Upper lobe of left lung (tissue), 6 donors: ENCODE measurements around the gene CCDC78. TPM values are rescaled to one million over a fixed set of nuclear protein-coding genes. Genes with fewer than 3 reads are reported as not detected.
A peak's percentile ranks its signal among the peaks of the same experiment; 100 is the strongest.

Source experiments
- ATAC-seq, 2 donors: fragments of 200-7000 bp; cut with Tn5 transposase; one replicate each; pipeline ENCODE4 v1.9.1; 2022; ENCODE audit warnings: mild to moderate bottlenecking in 2 of 2, moderate library complexity in 2 of 2; ENCODE audit not compliant: low FRiP score in 2 of 2
- DNase-seq, 2 donors: peaks; one replicate each; pipeline ENCODE4 v3.0.0-alpha.2; 2019 to 2020
- H3K27ac ChIP-seq, 4 donors: fragments of 200-600 bp; sonication (generic); one replicate each; pipeline ENCODE4 v1.5.1; 2016 to 2019
- H3K27me3 ChIP-seq, 4 donors: fragments of 200-600 bp; sonication (generic); one replicate each; pipeline ENCODE4 v1.5.1; 2017 to 2019
- H3K36me3 ChIP-seq, 4 donors: fragments of 200-600 bp; sonication (generic); one replicate each; pipeline ENCODE4 v1.5.1; 2016 to 2019
- H3K4me1 ChIP-seq, 4 donors: fragments of 200-600 bp; sonication (generic); one replicate each; pipeline ENCODE4 v1.5.1; 2018 to 2019
- H3K4me3 ChIP-seq, 4 donors: fragments of 200-600 bp; sonication (generic); one replicate each; pipeline ENCODE4 v1.5.1; 2017 to 2019; ENCODE audit warnings: mild to moderate bottlenecking in 2 of 4, moderate library complexity in 1 of 4
- H3K9me3 ChIP-seq, 4 donors: fragments of 200-600 bp; sonication (generic); one replicate each; pipeline ENCODE4 v1.5.1; 2018 to 2019
- EP300 ChIP-seq, 4 donors: sonication (generic); formaldehyde crosslinking; IDR thresholded peaks; one replicate each; pipeline ENCODE4 v1.5.1; 2017; ENCODE audit warnings: antibody characterized with exemption in 4 of 4, control low read depth in 2 of 4
- POLR2A ChIP-seq, 4 donors: fragments of 450-650 bp; IDR thresholded peaks; one replicate each; pipeline ENCODE4 v1.5.1; 2016 to 2017; ENCODE audit warnings: antibody characterized with exemption in 4 of 4, mild to moderate bottlenecking in 2 of 4
- POLR2AphosphoS5 ChIP-seq, 2 donors: sonication (generic); formaldehyde crosslinking; IDR thresholded peaks; one replicate each; pipeline ENCODE4 v1.5.1; 2017; ENCODE audit warnings: antibody characterized with exemption in 2 of 2
- WGBS, 2 donors: methylation state at CpG; one replicate each; pipeline ENCODE4 v1.1.5; 2017 to 2018; 5-methylcytosine and 5-hydroxymethylcytosine counted together
- total RNA-seq, 6 donors: library from RNA; depleted of rRNA in 4 of 6; stranded (reverse); fragments of >200 nt in 4 of 6; gene quantifications; one replicate each; pipeline versions ENCODE4 v1.1.0 to v1.2.1, GENCODE V29; 2016 to 2021
- TF ChIP-seq, protein P1 (sequence below), 6 experiments: fragments of 450-650 bp in 4 of 6; fragments of 200-600 bp in 2 of 6; sonication (generic) in 2 of 6; IDR thresholded peaks; one replicate each; pipeline ENCODE4 v1.5.1; 2016 to 2019; ENCODE audit warnings: antibody characterized with exemption in 6 of 6
- donor health status: DM: no; HTN: no; CAD: no; lungs with moderate emphysema.
- donor health status: DM: no; HTN: yes; CAD: no; lungs with severe emphysema.

Gene CCDC78
- total RNA-seq, 6 donors from 2014 or later: 3.5 to 69.1 (median 23.3) TPM

DNA sequence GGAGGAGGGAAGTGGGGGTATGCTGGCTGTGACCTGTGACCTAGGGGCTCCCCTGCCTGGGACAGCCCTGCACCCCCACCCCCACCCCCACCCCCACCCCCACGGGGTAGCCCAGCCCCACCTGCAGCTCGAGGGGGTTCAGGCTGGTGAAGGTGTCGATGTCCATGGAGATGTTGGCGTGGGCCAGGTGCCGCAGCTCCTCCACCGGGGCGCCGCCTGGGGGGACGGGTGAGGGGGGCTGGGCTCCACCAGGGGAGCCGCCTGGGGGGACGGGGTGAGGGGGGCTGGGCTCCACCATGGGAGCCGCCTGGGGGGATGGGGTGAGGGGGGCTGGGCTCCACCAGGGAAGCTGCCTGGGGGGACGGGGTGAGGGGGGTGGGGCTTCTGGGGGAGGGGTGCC lies 44.2 kb upstream of the CCDC78 start:
- DNase-seq (peak in 1 of 2 donors; percentile 38), ATAC-seq (no peak)
- H3K4me1 ChIP-seq: no peaks in the 10 kb centered on the region
- no peaks in the 10 kb centered on the region for H3K36me3 ChIP-seq
- peaks cover 0 to 5% (median 0%) of the 10 kb centered on the region in 4 donors for H3K27me3 ChIP-seq
- WGBS, 2 donors: 20 to 71% methylated on average over 1 to 9 of the region's 13 CpGs
- no peak overlapping the region for H3K27ac ChIP-seq
- H3K4me3 ChIP-seq: no peak overlapping the region
- H3K9me3 ChIP-seq: no peaks in the 10 kb centered on the region
- TF ChIP-seq POLR2A (IDR thresholded peaks at IDR 0.05): no peak
- no peak for TF ChIP-seq POLR2AphosphoS5 (IDR thresholded peaks at IDR 0.05)
- TF ChIP-seq EP300 (IDR thresholded peaks at IDR 0.05): no peak
- TF ChIP-seq, protein P1, sequence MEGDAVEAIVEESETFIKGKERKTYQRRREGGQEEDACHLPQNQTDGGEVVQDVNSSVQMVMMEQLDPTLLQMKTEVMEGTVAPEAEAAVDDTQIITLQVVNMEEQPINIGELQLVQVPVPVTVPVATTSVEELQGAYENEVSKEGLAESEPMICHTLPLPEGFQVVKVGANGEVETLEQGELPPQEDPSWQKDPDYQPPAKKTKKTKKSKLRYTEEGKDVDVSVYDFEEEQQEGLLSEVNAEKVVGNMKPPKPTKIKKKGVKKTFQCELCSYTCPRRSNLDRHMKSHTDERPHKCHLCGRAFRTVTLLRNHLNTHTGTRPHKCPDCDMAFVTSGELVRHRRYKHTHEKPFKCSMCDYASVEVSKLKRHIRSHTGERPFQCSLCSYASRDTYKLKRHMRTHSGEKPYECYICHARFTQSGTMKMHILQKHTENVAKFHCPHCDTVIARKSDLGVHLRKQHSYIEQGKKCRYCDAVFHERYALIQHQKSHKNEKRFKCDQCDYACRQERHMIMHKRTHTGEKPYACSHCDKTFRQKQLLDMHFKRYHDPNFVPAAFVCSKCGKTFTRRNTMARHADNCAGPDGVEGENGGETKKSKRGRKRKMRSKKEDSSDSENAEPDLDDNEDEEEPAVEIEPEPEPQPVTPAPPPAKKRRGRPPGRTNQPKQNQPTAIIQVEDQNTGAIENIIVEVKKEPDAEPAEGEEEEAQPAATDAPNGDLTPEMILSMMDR (IDR thresholded peaks at IDR 0.05): no peak

DNA sequence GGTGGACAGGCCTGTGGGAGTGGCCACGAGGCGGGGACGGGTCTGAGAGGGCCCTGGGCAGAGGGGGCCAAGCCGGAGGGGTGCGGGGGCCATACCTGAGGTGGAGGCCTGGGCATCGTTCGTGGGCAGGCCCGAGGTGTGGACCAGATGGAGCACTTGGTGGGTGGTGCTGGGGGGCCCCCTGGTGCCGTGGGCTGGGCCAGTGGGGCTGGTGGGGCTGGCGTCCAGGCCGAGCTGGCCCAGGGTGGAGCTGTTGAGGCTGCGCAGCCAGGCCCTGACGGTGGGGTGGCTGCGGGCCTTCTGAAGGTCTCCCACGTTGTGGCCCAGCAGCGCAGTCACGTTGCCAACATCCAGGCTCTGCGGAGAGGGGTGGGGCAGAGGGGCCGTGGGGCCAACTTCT lies 43.7 kb upstream of the CCDC78 start:
- DNase-seq (peak in 1 of 2 donors; percentile 77), ATAC-seq (no peak)
- Histone ChIP-seq H3K4me1 (no peaks in the 10 kb centered on the region), H3K36me3 (no peaks in the 10 kb centered on the region), H3K27ac (no peak overlapping the region), H3K9me3 (no peaks in the 10 kb centered on the region), H3K4me3 (no peak overlapping the region), H3K27me3 (peaks cover 0 to 5% (median 0%) of the 10 kb centered on the region in 4 donors)
- no peak for TF ChIP-seq POLR2AphosphoS5 (IDR thresholded peaks at IDR 0.05)
- TF ChIP-seq EP300 (IDR thresholded peaks at IDR 0.05): no peak
- no peak for TF ChIP-seq POLR2A (IDR thresholded peaks at IDR 0.05)
- TF ChIP-seq, protein P1 (IDR thresholded peaks at IDR 0.05): no peak
- 79 to 86% methylated on average over 4 to 12 of the region's 19 CpGs for WGBS, 2 donors

DNA sequence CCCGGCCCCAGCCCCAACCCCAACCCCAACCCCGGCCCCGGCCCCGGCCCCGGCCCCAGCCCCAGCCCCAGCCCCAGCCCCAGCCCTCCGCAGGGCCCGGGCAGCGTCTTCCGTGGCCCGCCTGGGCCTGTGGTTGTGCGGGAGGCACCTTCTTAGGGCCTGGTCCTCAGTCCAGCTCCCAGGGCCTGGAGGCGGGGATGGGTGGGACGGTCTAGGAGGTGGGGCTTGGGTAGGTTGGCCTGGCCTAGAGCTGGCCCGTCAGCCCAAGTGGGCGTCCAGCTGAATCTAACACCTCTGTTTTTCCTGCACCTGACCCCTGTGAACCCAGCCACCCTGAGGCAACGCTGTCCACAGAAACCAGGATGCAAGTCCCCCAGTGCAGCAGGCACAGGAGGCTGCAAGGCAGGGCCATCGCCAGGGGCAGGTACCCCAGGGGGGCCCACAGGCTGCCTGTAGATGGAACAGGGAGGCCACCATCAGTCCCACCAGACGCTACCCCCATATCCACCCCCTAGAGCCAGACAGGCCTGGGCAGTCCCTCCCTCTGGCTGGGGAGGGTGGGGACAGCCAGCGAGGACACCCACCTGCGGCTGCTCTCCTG lies 43.0 kb upstream of the CCDC78 start:
- no peak overlapping the region for H3K4me3 ChIP-seq
- DNase-seq (no peak), ATAC-seq (no peak)
- H3K27ac ChIP-seq: no peak overlapping the region
- 75 to 84% methylated on average over 5 to 15 of the region's 20 CpGs for WGBS, 2 donors
- no peaks in the 10 kb centered on the region for H3K27me3 ChIP-seq
- no peaks in the 10 kb centered on the region for H3K36me3 ChIP-seq
- no peaks in the 10 kb centered on the region for H3K9me3 ChIP-seq
- no peak for TF ChIP-seq EP300 (IDR thresholded peaks at IDR 0.05)
- TF ChIP-seq, protein P1 (IDR thresholded peaks at IDR 0.05): no peak
- no peak for TF ChIP-seq POLR2AphosphoS5 (IDR thresholded peaks at IDR 0.05)
- TF ChIP-seq POLR2A (IDR thresholded peaks at IDR 0.05): no peak
- no peaks in the 10 kb centered on the region for H3K4me1 ChIP-seq

DNA sequence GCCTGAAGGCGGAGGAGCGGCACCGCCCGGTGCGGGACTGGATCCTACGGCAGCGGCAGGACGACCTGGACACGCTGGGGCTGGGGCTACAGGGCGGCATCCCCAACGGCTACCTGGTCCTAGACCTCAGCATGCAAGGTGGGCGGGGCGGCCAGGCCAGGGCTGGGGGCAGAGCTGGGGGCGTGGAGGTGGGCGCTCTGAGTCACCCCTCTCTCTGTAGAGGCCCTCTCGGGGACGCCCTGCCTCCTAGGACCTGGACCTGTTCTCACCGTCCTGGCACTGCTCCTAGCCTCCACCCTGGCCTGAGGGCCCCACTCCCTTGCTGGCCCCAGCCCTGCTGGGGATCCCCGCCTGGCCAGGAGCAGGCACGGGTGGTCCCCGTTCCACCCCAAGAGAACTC lies 42.2 kb upstream of the CCDC78 start:
- WGBS, 2 donors: 85 to 93% methylated on average over 6 to 10 of the region's 21 CpGs
- no peaks in the 10 kb centered on the region for H3K27me3 ChIP-seq
- DNase-seq (peak in 1 of 2 donors; percentile 79), ATAC-seq (no peak)
- H3K4me1 ChIP-seq: no peaks in the 10 kb centered on the region
- no peak overlapping the region for H3K4me3 ChIP-seq
- no peak overlapping the region for H3K27ac ChIP-seq
- no peaks in the 10 kb centered on the region for H3K9me3 ChIP-seq
- TF ChIP-seq EP300 (IDR thresholded peaks at IDR 0.05) (no peak), POLR2A (IDR thresholded peaks at IDR 0.05) (no peak), POLR2AphosphoS5 (IDR thresholded peaks at IDR 0.05) (no peak)
- TF ChIP-seq, protein P1 (IDR thresholded peaks at IDR 0.05): no peak
- no peaks in the 10 kb centered on the region for H3K36me3 ChIP-seq

DNA sequence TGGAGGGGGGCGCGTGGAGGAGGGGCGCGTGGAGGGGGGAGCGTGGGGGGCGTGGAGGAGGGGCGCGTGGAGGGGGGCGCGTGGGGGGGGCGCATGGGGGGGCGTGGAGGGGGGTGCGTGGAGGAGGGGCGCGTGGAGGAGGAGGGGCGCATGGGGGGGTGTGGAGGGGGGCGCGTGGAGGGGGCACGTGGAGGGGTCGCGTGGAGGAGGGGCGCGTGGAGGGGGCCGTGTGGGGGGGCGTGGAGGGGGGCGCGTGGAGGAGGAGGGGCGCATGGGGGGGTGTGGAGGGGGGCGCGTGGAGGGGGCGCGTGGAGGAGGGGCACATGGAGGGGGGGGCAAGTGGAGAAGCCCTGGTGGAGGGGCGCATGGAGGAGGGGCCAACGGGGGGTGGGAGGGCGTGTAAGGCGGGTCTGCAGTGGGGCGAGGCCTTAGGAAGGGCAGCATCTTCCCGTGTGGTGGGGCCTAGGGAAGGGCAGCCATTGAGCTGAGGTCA lies 41.5 kb upstream of the CCDC78 start:
- no peak for DNase-seq
- WGBS, 2 donors: 80% methylated on average over 14 to 20 of the region's 38 CpGs
- ATAC-seq: no peak

More for the DNA sequence above, 41.5 kb upstream of the CCDC78 start:
- H3K27me3 ChIP-seq: no peaks in the 10 kb centered on the region
- H3K9me3 ChIP-seq: no peaks in the 10 kb centered on the region
- no peak overlapping the region for H3K27ac ChIP-seq
- TF ChIP-seq, protein P1 (IDR thresholded peaks at IDR 0.05): no peak
- TF ChIP-seq POLR2A (IDR thresholded peaks at IDR 0.05) (no peak), POLR2AphosphoS5 (IDR thresholded peaks at IDR 0.05) (no peak)
- no peak overlapping the region for H3K4me3 ChIP-seq
- H3K4me1 ChIP-seq: no peaks in the 10 kb centered on the region
- no peaks in the 10 kb centered on the region for H3K36me3 ChIP-seq
